ENCODE results near the gene PTPRG.

PTPRG gene

DNA sequence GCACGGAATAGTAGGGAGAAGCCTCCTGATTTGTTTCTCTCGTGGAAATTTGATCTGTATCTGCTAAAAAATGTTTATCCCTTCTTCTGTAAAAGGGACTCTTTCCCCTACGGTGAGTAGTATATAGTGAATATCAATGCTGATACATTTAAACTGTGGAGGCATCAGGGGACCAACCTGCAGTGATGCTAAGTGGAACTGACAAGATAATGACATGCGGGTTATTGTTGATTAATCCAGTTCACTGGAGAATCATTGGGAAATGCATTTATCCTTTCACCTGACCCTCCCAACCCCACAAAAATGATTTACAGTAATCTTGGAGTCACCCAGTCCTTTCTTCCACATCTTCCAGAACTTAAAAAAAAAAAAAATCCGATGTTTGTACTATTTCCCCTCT lies 264.8 kb downstream of the PTPRG start:
- DNase-seq (ENCODE audit: low read depth in 3 of 3) = no peak

DNA sequence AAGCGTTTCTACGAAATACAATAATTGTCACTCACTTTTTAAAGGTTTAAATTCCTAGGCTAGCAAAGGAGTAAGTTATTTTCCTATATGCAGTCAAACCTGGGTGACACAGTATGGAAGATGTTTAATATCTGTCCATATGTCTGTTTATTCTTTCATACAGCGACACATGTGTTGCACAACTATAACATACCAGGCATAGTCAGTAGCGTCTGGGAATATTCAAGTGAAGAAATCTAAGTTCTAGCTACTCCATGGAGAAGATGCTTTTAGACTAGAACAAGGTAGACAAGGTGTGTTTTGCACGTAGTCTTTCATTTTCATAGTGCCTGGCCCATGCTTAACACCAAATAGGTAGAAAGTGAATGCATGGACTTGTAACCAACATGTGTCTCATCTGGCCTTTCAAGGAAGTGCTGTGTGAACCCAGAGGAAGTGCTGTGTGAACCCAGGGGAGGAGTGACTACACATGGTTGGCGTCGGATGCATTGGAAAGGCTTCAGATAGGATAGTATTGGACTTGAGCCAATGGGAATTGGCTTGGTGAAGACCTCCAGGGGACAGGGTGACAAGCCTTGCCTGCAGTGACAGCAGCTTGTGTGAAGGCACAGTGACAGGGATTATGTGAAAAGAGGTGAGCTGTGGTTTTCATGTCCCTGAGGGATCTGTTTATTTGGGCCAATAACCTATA lies 267.0 kb downstream of the PTPRG start:
- DNase-seq (ENCODE audit: low read depth in 3 of 3) = no peak

DNA sequence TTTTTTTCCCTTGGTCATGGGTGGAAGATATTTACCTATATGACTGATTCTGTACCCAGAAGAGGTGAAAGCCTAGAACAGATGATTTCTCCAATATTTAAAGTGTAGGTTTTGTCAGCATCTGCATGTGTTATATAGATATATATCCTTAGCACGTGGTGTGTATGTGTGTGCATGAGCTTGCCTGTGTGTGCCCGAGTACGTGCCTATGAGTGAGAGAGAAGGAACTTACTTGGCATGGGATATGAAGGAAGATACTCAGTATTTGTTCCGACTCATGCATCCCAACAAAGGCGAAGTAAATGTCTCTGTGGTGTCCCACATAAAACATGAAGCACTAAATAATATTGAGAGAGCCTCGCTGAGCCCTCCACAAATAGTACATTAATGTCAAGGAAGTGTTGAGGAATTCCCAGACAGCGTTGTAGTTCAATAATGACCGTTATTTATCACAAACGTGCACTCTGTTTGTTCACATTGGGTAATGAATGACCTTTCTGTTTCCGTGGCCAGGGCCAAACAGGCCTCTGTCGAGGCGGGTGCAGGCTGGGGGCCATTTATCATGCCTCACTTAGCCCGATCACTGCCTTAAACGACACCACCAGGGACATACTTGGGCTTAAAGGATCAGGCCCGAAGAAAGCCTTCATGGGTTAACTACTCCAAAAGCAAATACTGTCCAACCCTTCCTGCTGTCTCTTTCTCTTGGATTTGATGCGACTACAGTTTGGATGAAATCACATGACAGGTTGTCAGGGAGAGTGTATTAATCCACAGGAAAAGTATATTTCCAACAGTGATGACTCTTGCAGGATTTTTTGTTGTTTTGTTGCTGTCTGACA lies 267.7 kb downstream of the PTPRG start:
- DNase-seq (ENCODE audit: low read depth in 3 of 3) = no peak

DNA sequence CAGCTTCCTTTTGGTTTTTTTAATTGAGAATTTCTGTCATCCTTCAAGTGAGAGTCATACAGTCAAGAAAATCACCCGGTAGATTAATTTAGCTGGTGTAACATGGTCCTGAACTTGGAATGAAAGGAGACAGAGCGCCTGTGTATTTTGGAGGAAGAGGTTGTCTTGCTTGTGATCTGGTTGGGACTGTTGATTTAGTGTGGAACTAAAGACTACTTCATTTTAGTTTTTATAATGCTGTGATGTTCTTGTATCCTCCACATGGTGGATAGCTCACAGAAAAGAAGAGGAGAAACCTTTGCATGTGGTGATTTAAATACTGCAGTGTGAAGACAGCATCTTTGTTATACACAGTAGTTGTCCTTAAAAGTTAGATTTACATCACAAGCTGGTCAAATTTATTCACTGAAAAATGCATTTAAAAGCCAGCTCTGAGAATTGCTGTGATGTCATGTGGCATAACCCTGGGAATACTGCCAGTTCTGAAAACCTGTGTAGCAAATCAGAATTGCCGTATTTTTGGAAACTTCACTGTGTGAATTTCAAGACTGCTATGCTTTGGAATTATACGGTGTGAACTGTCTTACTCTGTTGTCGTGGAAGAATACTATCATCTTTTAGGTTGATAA lies 268.5 kb downstream of the PTPRG start:
- no peak for DNase-seq (ENCODE audit: low read depth in 3 of 3)

DNA sequence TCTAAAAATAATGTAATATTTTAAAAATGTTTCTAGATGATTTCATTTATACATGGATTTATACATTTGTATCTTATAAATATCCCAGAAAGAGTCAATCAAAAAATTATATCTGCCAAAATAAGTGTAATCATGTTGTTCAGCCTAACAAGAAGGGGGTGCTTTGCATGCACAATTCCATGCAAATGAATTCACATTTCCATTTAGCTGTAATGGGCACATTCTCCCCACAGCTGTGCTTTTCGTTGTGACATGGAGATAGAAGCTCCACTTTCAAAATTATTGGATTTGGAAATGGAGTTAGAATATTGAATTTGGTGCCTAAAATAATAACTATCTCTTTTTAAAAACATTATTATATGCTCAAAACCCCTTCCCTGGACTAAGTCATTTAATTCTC lies 270.6 kb downstream of the PTPRG start:
- no peak for DNase-seq (ENCODE audit: low read depth in 3 of 3)

DNA sequence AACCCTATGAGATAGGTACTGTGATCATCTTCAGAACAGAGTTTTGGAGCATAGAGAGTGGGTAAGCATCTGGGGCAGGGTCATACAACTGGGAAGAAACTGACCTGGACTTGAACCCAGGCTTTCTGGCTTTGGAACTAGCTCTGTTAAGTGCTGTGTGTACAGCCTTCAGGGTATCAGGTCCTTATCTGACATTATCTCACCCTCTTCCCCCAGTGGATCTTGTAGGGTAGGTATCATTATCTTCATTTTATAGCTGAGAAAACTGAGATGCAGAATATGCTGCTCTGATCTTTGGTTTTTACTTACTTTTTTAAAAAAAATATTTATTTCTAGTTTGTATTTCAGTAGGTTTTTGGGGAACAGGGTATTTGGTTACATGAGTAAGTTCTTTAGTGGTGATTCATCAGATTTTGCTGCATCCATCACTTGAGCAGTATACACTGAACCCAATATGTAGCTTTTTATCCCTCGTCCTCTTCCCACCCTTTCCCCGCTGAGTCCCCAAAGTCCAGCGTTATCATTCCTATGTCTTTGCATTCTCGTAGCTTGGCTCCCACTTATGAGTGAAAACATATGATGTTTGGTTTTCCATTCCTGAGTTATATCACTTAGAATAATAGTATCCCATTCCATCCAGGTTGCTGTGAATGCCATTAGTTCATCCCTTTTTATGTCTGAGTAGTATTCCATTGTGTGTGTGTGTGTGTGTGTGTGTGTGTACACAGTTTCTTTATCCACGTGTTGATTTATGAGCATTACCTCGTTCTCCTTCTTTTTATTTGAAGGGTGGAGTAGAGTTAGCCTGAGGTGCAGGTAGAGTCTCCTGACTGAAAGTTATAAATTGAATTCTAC lies 271.2 kb downstream of the PTPRG start:
- no peak for DNase-seq (ENCODE audit: low read depth in 3 of 3)

DNA sequence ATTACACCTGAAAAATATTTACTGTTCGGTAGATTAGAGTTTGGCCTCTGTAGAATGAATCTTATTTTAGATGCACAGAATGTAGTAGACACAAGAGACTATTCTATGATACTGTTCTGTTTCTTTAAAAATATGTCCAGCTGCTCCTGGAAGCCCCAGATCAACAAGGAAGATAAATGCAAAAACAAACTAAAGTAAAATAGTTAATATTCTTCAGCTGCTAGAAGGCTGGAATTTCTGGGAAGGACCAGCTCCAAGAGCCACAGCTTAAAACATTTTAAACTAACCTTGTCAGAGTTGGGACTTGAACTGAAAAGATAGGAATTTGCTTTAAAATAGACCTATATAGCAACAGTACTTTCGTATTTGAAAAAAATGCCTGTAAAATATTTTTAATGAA lies 277.9 kb downstream of the PTPRG start:
- no peak for DNase-seq (ENCODE audit: low read depth in 3 of 3)

DNA sequence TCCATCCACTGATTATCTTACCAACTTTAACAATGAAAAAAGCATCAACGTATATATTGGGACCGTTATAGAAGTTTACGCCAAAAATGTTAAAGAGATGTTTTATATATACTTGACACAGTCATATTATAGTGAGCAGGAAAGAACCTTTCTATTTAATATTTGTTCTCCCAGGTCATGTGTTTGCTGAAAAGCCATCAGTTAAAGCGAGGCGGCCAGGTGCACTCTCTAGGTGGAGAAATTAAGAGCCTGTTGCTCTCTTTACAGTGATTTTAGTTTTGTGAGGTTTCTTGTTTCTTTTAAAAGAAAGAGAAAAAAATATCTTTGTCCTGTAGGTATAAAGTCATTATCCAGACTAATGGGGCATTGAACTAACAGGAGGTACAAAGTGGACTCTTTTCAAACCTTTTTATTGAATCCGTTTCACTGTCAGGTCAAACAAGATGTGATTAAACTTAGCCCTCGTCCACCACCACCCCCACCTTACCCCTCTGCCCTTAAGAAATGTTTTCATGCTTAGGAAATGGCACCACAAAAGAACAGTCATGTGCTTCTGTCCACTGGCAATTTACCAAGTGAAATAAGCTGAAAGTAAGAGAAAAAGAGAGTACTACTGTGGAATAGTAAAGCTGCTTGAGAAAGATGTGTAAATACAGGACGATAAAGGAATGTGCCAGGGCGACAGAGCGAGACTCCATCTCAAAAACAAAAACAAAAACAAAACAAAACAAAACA lies 279.9 kb downstream of the PTPRG start:
- no peak for DNase-seq (ENCODE audit: low read depth in 3 of 3)

DNA sequence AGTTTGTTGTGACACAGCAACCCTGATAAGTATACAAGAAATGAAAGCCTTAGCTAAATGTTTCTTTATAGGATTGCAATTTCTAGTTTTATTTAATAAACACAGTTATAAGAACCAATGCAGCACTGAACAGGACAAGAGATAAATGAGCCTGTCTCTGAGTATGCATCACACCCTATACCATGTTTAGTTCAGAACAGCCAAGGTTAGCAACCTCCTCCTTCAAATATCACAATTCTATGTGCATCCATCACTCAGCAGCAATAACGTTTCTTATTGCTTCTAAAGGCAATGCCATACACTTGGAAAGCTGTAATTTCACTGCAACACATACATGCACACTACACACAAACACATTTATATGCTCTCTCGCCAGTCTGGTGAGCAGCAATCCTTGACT lies 280.6 kb downstream of the PTPRG start:
- DNase-seq (ENCODE audit: low read depth in 3 of 3) = no peak

DNA sequence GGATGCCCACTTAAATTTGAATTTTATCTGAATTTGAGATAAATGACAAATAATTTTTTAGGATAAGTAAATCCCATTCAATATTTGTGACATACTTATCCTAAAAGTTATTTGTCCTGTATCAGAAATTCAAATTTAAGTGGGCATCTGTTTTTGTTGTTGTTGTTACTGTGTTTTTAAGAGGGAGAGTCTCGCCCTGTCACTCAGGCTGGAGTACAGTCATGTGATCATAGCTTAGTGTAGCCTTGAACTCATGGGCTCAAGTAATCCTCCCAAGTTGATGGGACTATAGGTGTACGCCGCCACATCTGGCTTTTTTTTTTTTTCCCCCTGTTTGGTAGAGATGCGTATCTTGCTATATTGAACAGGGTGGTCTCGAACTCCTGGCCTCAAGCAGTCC lies 283.0 kb downstream of the PTPRG start:
- no peak for DNase-seq (ENCODE audit: low read depth in 3 of 3)

DNA sequence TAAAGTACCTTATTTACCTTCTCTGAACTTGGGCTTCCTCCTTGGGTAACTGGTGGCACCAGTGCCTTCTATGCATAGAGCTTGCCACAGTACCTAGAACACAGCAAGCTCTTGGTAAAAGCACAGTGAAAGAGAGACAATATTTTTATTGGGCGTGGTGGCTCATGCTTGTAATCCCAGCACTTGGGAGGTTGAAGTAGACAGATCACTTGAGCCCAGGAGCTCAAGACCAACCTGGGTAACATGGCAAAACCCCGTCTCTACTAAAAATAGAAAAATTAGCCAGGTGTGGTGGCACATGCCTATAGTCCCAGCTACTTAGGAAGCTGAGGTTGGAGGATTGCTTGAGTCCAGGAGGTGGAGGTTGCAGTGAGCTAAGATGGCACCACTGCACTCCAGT lies 285.1 kb downstream of the PTPRG start:
- DNase-seq (ENCODE audit: low read depth in 3 of 3) = no peak

DNA sequence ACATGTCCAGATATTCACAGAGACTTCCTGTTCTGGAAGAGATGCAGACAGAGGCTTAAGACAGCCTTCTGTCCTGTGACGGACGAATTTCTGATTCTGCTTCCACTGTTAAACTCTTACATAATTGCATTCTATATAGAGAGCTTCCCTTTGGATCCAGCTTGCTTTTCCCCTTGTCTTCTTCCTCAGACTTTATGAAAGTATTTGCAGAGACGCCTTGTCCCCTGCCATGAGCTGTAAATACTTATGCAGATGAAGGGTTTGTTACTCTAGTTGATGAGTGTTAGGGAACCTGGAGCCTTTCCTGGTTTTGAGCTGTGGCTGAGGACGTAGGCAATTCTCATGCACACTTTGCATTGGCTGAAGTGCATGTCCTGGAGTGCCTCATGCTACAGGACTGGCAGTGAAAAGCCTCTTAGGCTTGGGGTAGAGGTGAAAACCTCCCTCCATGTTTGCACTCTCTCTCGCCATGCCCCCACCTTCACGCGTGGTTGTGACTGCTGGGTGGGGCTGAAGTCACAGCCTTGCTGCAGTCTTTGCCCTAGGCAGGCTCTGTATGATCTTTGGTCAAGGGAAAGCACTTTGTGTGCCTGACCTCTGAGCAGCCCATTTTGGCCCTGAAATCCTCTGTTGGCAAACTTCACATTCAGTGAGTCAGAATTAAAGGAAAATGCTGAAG lies 286.6 kb downstream of the PTPRG start:
- DNase-seq (ENCODE audit: low read depth in 3 of 3) = no peak

DNA sequence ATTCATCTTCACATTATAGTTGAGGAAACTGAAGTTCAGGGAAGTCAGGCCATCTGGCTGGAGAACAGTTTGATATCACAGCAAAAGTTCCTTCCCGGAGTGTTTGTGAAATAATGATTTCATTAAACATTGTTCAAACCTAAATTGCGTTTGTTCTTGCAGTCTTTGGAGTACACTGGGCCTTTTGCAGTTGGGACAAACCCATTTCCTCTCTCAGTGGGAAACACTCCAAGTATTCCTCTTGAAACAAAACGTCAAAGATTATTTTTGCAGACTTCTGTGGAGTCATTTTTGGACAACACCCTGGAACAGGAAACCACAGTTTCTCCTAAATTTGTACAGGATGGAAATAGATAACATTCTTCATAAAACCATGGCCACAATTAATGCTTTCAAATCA lies 287.5 kb downstream of the PTPRG start:
- DNase-seq (ENCODE audit: low read depth in 3 of 3) = no peak

DNA sequence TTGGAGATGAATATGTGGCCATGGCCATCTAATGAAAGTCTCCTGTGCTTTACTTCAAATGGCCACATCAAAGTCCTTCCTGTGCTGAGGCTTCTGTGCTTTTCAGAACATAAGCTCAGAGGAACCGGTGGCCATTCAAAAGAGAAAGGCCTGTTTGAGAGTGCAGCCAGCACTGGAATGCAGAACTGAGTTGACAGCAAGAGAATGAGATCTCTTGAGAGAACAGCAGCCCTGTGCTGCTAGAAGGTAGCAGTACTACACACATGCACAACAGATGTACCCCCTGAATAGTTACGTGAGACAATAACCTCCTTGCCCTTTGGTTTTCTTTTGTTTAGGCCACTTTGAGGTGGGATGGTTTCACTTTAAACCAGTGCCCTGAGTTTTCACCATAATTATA lies 292.5 kb downstream of the PTPRG start:
- DNase-seq (ENCODE audit: low read depth in 3 of 3) = no peak

DNA sequence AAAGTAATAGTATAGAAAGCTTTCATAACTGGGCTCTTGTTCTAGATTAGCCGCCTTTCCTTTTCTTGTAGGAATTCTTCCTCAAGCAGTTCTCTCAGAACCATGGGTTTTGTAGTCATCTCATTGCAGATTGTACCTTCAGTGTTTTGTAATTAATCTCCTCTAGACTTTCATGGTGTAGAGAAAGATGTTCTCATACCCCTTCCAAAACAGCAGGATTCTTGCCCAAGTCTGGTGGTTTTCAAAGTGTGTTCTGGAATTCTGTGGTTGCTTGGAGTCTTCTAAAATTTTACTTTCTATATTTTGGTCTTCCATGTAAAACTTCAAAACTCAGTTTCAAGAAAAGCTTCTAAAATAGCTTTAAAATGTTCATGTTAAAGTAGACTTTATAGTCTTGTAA lies 293.8 kb downstream of the PTPRG start:
- DNase-seq (ENCODE audit: low read depth in 3 of 3) = no peak

DNA sequence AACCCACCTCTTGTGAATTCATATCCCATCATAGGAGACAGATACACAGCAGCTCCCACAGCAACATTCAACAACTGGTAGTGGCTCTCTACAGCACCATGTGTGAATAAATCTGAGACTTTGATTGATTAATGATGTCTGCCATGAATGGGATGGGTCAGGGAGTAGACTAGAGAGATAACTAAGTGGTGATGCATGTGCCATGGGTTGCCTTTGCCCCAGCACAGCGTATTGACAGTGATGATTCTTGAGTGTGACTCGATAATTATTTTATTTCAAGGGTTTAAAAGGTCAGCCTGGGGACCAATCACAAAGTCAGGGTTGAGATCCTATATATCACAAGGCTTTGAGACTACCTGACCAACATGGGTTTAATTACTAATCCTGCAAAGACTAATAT lies 295.9 kb downstream of the PTPRG start:
- no peak for DNase-seq (ENCODE audit: low read depth in 3 of 3)

DNA sequence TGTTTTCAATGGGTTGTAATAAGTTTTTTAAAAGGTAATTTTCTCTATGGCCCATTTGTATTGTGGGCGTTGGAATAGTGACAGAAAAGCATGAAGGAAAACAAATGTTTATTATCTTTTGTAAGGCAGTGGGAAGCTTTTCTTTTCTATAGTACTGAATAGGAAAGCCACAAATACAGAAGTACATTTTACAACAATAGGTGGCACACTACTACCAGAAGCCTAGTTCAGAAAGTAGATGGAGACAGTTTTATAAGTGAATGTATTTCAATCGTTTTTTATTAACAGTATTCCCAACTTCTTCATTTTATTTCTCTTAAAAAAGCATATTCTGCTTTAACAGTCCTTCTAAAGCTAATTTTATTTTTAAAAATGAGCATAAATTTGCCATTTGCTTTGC lies 296.7 kb downstream of the PTPRG start:
- no peak for DNase-seq (ENCODE audit: low read depth in 3 of 3)

DNA sequence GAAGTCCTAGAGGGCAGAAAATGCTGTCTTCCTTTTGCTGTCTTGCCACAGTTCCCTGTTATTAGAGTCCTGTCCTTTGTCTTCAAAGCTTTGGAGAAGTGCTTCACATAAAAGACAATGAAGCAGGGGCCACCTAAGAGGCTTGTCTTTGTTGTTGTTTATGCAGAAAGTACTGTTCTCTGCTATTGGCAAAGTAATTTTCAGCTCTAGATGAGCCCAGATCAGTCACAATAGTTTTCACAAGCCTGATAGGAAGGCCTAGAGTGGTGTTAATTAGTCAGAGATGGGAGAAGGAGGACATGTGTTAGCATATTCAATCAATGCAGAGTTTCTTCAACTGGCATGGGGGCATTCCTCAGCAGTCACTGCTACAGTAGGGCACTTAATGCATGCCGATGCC lies 300.0 kb downstream of the PTPRG start:
- no peak for DNase-seq (ENCODE audit: low read depth in 3 of 3)

DNA sequence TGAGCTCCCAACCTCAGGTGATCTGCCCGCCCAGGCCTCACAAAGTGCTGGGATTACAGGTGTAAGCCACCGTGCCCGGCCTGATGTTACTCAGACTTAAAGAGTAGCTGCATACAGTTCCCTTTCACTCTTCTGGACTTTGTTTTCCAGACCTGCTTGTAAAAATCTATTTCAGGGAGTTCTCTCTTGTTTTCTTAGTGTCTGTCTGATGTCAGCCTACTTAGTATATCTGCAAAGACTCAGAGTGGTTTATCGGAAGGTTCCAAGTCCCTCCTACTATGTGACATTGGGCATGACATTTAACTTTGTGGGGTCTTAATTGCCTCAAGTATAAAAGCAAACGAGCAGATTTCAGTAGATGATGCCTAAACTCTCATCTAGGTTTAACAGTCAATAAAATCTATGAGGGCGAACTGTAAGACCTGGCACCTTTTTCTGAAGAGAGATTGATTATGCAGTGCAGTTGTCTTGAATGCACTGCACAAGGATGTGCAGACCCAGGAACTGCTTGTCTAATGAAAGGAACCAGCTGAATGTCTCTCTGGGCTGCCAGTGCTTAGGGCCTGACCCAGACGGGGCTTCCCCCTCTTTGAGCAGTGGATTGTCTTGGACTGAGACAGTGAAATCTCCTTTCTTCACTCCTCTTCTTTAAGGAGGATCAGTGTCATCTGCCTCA lies 301.4 kb downstream of the PTPRG start:
- no peak for DNase-seq (ENCODE audit: low read depth in 3 of 3)

DNA sequence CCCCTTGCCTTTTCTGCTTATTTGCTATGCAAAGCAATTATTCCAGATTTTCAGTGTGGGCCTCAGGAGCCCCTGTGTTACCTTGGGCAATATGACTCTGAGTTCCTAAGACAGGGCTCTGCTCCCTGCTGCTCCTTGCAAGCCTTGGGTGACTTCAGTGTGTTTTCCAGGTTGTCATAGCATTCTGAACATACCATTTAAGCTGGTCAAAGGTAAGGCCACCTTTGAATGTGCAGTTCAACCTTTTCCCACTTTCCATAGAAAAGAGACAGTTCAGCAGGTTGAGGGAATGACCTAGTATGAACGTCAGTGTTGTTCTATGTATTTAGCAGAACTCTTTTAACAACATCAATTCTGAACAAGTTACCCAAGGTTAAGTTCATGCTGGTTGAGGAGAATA lies 302.2 kb downstream of the PTPRG start:
- DNase-seq (ENCODE audit: low read depth in 3 of 3) = no peak

All from stimulated activated CD4-positive, alpha-beta T cell treated with anti-CD3 and anti-CD28 coated beads, TNF-alpha, amount 100 ng/mL, for 24 hours (primary cell).